Prostate gland (tissue), 2 donors: Measurements from ENCODE around the gene EXOC2. TPM values are rescaled to one million over a fixed set of nuclear protein-coding genes. Genes with fewer than 3 reads are reported as not detected.

ENCODE experiments used
- DNase-seq: peaks from one replicate; pipeline ENCODE4 v3.0.0-alpha.2; 2019; ENCODE audit warnings: low spot score
- H3K27ac ChIP-seq, 2 donors: fragments of 200-600 bp; sonication (generic); 2 replicates each; pipeline ENCODE4 v1.5.1; 2017 to 2019
- H3K27me3 ChIP-seq: fragments of 200-600 bp; sonication (generic); replicated peaks from 2 replicates; pipeline ENCODE4 v1.5.1; 2019; ENCODE audit not compliant: insufficient read depth
- H3K36me3 ChIP-seq, 2 donors: fragments of 200-600 bp; sonication (generic); 1 replicate in 1 of 2; 2 replicates in 1 of 2; pipeline versions ENCODE4 v1.5.1 to v1.8.1; 2017 to 2019
- H3K4me1 ChIP-seq: fragments of 200-600 bp; sonication (generic); replicated peaks from 2 replicates; pipeline ENCODE4 v1.5.1; 2019
- H3K4me3 ChIP-seq, 2 donors: fragments of 200-600 bp; sonication (generic); 2 replicates each; pipeline ENCODE4 v1.5.1; 2017 to 2019
- H3K9me3 ChIP-seq: fragments of 200-600 bp; sonication (generic); 2 replicates; pipeline ENCODE4 v1.5.1; 2017
- CTCF ChIP-seq, 4 experiments: fragments of 200-600 bp in 2 of 4; fragments of 450-650 bp in 2 of 4; sonication (generic) in 2 of 4; IDR thresholded peaks; 1 replicate in 3 of 4; 2 replicates in 1 of 4; pipeline ENCODE4 v1.5.1; 2016 to 2019; ENCODE audit warnings: antibody characterized with exemption in 4 of 4, mild to moderate bottlenecking in 2 of 4, moderate library complexity in 2 of 4
- POLR2A ChIP-seq: fragments of 450-650 bp; IDR thresholded peaks from one replicate; pipeline ENCODE4 v1.6.1; 2016; ENCODE audit warnings: antibody characterized with exemption, mild to moderate bottlenecking
- POLR2AphosphoS5 ChIP-seq: sonication (generic); formaldehyde crosslinking; IDR thresholded peaks from one replicate; pipeline ENCODE4 v1.6.1; 2017; ENCODE audit warnings: antibody characterized with exemption
- WGBS: methylation state at CpG from one replicate; pipeline ENCODE4 v1.1.5; 2018; 5-methylcytosine and 5-hydroxymethylcytosine counted together
- intact Hi-C: fragments of 100-400 bp; cut with DNase I; formaldehyde crosslinking; loops from one replicate; pipeline ENCODE4 v1.14.2; 2022
- total RNA-seq, 2 donors: library from RNA; depleted of rRNA; stranded (reverse); fragments of >200 nt; gene quantifications; one replicate each; pipeline ENCODE4 v1.1.0, GENCODE V29; 2016

EXOC2 gene
- total RNA-seq, 2 donors from 2014 or later = 18.2 to 30.8 TPM

GRCh38 chr6:445571-446417, 247.1 kb downstream of the EXOC2 start:
- no peak overlapping the region for H3K27ac ChIP-seq
- no peaks in the 10 kb centered on the region for H3K4me1 ChIP-seq
- WGBS = 72% methylated on average over 11 of the region's 11 CpGs
- H3K27me3 ChIP-seq = no peaks in the 10 kb centered on the region
- DNase-seq = no peak
- no peak overlapping the region for H3K4me3 ChIP-seq
- no peaks in the 10 kb centered on the region for H3K9me3 ChIP-seq
- no peak for TF ChIP-seq POLR2A
- TF ChIP-seq CTCF (IDR thresholded peaks at IDR 0.05) = no peak
- no peak for TF ChIP-seq POLR2AphosphoS5
- intact Hi-C loops = no loop called here
- no peaks in the 10 kb centered on the region for H3K36me3 ChIP-seq

- TF ChIP-seq POLR2A (no peak), POLR2AphosphoS5 (no peak), CTCF (IDR thresholded peaks at IDR 0.05) (no peak)
- Histone ChIP-seq H3K4me1 (no peaks in the 10 kb centered on the region), H3K27me3 (no peaks in the 10 kb centered on the region), H3K4me3 (no peak overlapping the region), H3K9me3 (no peaks in the 10 kb centered on the region), H3K36me3 (no peaks in the 10 kb centered on the region), H3K27ac (no peak overlapping the region)
- no peak for DNase-seq
- intact Hi-C loops = no loop called here
- 78% methylated on average over 18 of the region's 18 CpGs for WGBS
Measured at GRCh38 chr6:444653-445275, 248.2 kb downstream of the EXOC2 start.

- no peak for DNase-seq
- intact Hi-C loops = no loop called here
- H3K4me3 ChIP-seq = no peak overlapping the region
- 74% methylated on average over 19 of the region's 19 CpGs for WGBS
- H3K27me3 ChIP-seq = no peaks in the 10 kb centered on the region
- no peaks in the 10 kb centered on the region for H3K9me3 ChIP-seq
- H3K27ac ChIP-seq = no peak overlapping the region
- no peaks in the 10 kb centered on the region for H3K4me1 ChIP-seq
- no peaks in the 10 kb centered on the region for H3K36me3 ChIP-seq
- TF ChIP-seq POLR2AphosphoS5 (no peak), CTCF (IDR thresholded peaks at IDR 0.05) (no peak), POLR2A (no peak)
Measured at GRCh38 chr6:443621-444159, 249.2 kb downstream of the EXOC2 start.

GRCh38 chr6:441126-441920, 251.6 kb downstream of the EXOC2 start:
- Histone ChIP-seq H3K4me1 (no peaks in the 10 kb centered on the region), H3K9me3 (no peaks in the 10 kb centered on the region), H3K27ac (no peak overlapping the region), H3K27me3 (no peaks in the 10 kb centered on the region), H3K4me3 (no peak overlapping the region), H3K36me3 (no peaks in the 10 kb centered on the region)
- WGBS = 87% methylated on average over 12 of the region's 12 CpGs
- intact Hi-C loops = no loop called here
- DNase-seq = no peak
- TF ChIP-seq POLR2A (no peak), POLR2AphosphoS5 (no peak), CTCF (IDR thresholded peaks at IDR 0.05) (no peak)
